Measurements from ENCODE around the gene RLN3. TPM values are rescaled to one million over a fixed set of nuclear protein-coding genes. Genes with fewer than 3 reads are reported as not detected.

RLN3 gene
- total and polyA plus RNA-seq, 2 donors from 2014 or later = not detected

- Histone ChIP-seq H3K27ac (ENCODE audit: low read depth in 2 of 2, low read length in 2 of 2) (no peak overlapping the region), H3K4me3 (ENCODE audit: low read length in 3 of 3) (no peak overlapping the region), H3K36me3 (ENCODE audit: control insufficient read depth in 2 of 3, insufficient read depth in 3 of 3, low read length in 3 of 3) (peaks cover 0 to 9% (median 8%) of the 10 kb centered on the region in 3 donors), H3K4me1 (ENCODE audit: control insufficient read depth in 2 of 3, insufficient read depth in 2 of 3, low read depth in 1 of 3, low read length in 3 of 3) (peaks cover 0 to 22% (median 13%) of the 10 kb centered on the region in 3 donors), H3K9ac (ENCODE audit: low read length in 3 of 3) (no peak overlapping the region), H3K9me3 (ENCODE audit: control insufficient read depth in 2 of 3, insufficient read depth in 1 of 3, low read length in 3 of 3) (no peaks in the 10 kb centered on the region), H3K27me3 (ENCODE audit: control insufficient read depth, insufficient read depth, low read length) (no peaks in the 10 kb centered on the region)
- intact Hi-C loops (cut with DNase I) = no loop called here
- FAIRE-seq (no peak), DNase-seq (no peak)
- TF ChIP-seq CTCF (IDR thresholded peaks at IDR 0.05; ENCODE audit: borderline replicate concordance, extremely low read depth, insufficient read depth) = no peak
Observed at GRCh38 chr19:13981988-13982501, 45.9 kb upstream of the RLN3 start.

GRCh38 chr19:13982773-13983172, 45.2 kb upstream of the RLN3 start:
- H3K9ac ChIP-seq (ENCODE audit: low read length in 3 of 3) = no peak overlapping the region
- no peak for DNase-seq
- no peak overlapping the region for H3K4me3 ChIP-seq (ENCODE audit: low read length in 3 of 3)
- peaks cover 0 to 28% (median 18%) of the 10 kb centered on the region in 3 donors for H3K4me1 ChIP-seq (ENCODE audit: control insufficient read depth in 2 of 3, insufficient read depth in 2 of 3, low read depth in 1 of 3, low read length in 3 of 3)
- peaks cover 0 to 9% (median 8%) of the 10 kb centered on the region in 3 donors for H3K36me3 ChIP-seq (ENCODE audit: control insufficient read depth in 2 of 3, insufficient read depth in 3 of 3, low read length in 3 of 3)
- H3K27ac ChIP-seq (ENCODE audit: low read depth in 2 of 2, low read length in 2 of 2) = no peak overlapping the region
- intact Hi-C loops (cut with DNase I) = no loop called here
- no peaks in the 10 kb centered on the region for H3K27me3 ChIP-seq (ENCODE audit: control insufficient read depth, insufficient read depth, low read length)
- H3K9me3 ChIP-seq (ENCODE audit: control insufficient read depth in 2 of 3, insufficient read depth in 1 of 3, low read length in 3 of 3) = no peaks in the 10 kb centered on the region
- FAIRE-seq = no peak
- no peak for TF ChIP-seq CTCF (IDR thresholded peaks at IDR 0.05; ENCODE audit: borderline replicate concordance, extremely low read depth, insufficient read depth)

- Histone ChIP-seq H3K9ac (ENCODE audit: low read length in 3 of 3) (no peak overlapping the region), H3K4me1 (ENCODE audit: control insufficient read depth in 2 of 3, insufficient read depth in 2 of 3, low read depth in 1 of 3, low read length in 3 of 3) (peaks cover 0 to 30% (median 18%) of the 10 kb centered on the region in 3 donors), H3K27me3 (ENCODE audit: control insufficient read depth, insufficient read depth, low read length) (no peaks in the 10 kb centered on the region), H3K36me3 (ENCODE audit: control insufficient read depth in 2 of 3, insufficient read depth in 3 of 3, low read length in 3 of 3) (peaks cover 0 to 9% (median 8%) of the 10 kb centered on the region in 3 donors), H3K27ac (ENCODE audit: low read depth in 2 of 2, low read length in 2 of 2) (no peak overlapping the region), H3K9me3 (ENCODE audit: control insufficient read depth in 2 of 3, insufficient read depth in 1 of 3, low read length in 3 of 3) (no peaks in the 10 kb centered on the region), H3K4me3 (ENCODE audit: low read length in 3 of 3) (no peak overlapping the region)
- intact Hi-C loops (cut with DNase I) = no loop called here
- no peak for FAIRE-seq
- peak in 1 of 5 donors; percentile 80 for DNase-seq
- no peak for TF ChIP-seq CTCF (IDR thresholded peaks at IDR 0.05; ENCODE audit: borderline replicate concordance, extremely low read depth, insufficient read depth)
Observed at GRCh38 chr19:13983213-13983889, 44.6 kb upstream of the RLN3 start.
